NK-92 (cell line): ENCODE measurements around the gene SMAP1.

Experiments used
- DNase-seq: peaks from one replicate; lab custom pipeline; 2025; ENCODE audit not compliant: unreplicated experiment; lab: John Stamatoyannopoulos, UW

The SMAP1 gene

DNA sequence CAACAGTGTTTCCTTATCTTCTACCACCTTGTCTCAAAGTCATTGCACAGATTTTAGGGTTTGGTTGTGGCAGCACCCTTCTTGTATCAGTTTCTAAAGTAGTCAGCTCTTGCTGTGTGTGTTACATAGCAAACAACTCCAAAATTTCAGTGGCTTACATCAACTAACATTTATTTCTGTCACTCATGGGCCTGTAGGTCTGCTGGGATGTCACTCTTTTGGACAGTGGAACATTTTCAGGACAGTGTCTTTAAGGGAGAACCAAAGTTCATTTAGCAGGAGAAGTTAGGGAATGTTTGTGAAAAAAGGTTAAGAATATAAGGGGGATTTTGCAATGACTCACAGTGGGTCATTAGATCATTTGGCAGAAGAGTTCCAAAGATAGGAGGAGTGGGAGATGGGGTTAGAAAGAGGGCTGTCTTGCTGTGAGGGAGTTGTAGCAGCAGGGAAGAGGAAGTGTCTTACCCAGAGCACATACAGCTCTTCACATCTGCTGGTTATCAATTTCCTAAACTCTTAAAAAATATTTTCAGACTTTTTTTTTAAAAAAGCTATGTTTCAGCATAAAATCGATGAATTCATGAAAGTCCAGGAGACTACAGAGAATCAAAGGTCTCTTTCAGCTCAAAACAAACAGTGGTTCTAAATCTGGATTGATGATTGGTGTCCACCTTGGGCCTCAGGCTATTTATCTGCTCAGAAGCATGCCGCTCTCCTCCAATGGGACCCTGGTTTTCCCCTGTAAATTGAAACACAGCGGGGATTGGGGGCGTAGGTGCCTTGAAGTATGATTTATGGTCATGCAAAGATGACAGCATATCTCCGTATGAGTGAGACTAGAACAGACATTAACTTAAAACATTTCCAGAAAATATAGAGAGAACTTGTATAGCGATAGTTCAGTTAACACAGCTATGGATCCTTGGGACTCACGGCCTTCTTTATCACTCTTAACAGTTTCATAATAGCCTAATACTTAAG is 171.9 kb downstream of the SMAP1 start:
- no peak for DNase-seq

DNA sequence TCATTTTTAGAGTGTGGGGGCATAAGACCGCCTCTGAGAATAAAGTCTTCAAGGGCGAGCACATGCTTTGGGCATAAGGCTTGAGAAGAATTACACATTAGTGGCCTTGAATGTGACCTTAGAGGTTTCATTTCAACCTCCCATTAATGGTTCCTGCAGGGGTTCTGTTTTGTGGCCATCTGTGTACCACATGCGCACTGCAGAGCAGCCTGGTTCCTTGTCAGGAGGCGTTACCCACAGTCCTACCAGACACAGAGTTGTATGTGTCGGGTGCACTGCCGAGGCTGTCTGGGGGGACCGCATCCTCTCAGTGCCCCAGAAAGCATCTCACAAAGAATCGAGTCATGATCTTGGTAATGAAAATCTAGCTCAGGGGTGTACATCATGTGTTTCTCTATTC is 173.4 kb downstream of the SMAP1 start:
- DNase-seq = no peak

DNA sequence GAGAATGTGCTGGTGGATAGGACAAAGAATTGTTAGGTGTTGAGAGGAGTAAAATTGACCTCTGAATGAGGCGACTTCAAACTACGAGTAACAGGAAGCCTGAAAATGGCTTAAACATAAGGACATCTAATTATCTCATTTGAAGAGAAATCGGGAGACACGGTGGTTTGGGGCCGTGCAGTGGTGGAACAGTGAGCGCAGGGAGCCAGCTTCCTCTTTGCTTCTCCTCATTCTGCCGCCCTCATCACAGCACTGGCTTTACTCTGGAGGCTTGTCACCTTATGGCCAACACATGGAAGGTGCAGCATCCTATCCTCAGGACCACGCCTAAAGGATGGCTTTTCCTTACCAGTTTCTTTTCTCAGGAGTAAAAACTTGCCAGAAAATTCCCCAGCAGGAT is 174.9 kb downstream of the SMAP1 start:
- DNase-seq = no peak

DNA sequence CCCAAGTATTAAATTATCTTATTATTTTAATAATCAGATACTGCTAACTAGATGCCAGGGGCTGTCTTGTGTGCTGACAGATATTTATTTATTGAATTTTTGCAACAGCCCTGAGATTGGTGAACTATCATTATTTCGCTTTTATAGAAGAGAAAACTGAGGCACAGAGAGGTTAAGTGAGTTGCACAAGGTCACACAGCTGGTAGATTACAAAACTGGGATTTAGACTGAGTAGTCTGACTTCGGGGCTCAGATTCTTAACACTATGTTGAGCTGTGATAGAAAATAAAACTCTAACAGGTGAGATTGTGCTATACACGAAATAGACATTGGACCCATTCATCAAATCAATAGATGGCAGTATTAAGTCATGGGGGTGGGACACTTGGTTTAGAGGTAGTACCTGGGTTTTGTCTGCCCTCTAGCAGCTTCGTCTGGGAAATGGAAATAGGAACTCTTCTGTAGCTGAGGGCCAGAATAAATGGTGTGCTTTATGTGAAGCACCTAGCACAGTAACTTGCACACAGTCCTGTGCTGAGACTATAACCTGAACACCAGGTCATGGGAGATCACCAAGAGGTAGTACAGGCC is 175.7 kb downstream of the SMAP1 start:
- no peak for DNase-seq

DNA sequence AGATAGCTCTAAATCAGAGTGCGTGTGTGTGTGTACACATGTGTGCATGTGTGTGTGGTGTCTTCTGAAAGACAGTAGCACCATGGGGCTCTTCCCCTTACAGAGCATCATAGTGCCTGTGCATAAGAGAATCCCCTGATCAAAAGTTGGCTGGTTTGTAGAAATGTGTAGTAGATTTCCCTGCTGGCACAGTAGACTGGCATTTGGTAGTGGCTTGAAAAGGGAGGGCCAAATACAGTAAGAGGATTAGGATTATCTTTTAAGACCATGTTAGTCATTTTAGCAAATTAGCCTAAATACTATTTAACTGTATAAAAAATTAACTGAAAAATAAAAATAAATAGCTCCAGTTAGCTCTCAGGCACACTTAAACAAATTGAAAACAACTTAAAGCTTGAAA is 176.6 kb downstream of the SMAP1 start:
- DNase-seq = no peak

DNA sequence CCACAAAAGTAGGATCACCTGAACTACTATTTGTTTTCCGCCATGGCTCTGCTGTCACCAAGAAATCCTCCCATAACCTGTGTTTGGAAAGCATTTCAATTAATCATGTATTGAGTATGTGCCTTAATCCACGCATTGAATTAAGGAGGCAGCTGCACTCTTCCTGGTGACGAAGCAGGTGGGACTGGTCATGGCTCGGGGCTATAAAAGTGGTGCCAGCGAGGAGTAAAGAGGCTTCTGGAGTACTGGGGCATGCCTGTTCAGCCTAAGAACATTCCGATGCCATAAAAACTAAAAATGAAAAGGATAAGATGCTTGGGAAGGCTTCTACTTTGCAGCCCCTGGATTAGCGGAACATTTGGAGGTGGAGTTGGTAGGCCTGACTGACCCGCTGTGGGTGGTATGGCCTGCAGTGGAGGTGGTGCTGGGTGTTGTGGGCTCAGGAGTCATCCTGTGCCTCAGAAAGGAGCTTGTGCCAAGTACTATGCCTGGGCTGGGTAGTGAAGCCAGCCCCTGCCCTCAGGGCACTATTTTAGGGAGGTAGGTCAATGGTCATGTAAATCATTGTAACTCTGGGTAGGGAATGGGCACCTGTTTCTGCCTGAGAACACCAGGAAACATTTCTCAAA is 178.6 kb downstream of the SMAP1 start:
- DNase-seq = no peak

DNA sequence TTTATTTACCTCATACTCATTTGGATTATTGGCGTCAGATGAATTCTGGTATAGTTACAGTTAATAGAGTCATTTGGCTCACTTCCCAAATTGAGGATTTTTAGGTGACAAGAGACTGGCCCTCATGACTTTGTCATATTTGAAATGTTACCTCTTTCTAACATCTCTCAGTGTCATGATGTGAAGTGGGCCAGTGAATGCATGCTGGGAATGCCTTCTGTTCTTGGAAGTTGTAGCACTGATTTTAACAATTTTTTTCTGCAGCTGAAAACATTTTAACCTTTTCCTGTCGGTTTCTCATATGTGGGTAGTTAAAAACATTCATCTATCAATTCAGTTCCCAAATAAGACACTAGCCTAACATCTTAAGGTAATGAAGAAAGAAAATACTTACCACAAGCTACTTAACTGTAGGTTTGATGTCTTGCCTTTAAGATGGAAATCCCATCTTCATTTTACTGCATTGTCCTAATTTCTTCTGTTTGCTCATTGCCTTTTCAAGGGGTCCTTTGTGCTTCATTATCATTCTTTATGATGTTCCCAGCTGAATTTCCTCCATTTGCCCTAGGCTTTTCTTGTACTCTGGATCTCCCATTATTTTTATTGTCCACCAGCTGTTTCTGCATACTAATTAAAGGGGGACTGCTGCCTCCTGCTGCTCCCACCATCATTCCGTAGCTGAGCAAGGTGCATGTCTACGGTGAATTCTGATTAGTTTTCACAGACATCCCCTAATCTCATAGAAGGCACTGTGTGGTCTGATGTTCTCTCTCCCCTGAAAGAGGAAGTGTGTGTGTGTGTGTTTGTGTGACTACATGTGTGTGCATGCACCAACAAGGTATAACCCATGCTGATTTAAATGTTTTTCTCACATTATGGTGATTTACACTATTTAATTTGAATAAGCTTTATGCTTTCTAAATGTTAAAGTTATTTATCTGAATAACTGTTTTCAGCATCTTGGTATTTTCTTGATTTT is 179.7 kb downstream of the SMAP1 start:
- DNase-seq = no peak

DNA sequence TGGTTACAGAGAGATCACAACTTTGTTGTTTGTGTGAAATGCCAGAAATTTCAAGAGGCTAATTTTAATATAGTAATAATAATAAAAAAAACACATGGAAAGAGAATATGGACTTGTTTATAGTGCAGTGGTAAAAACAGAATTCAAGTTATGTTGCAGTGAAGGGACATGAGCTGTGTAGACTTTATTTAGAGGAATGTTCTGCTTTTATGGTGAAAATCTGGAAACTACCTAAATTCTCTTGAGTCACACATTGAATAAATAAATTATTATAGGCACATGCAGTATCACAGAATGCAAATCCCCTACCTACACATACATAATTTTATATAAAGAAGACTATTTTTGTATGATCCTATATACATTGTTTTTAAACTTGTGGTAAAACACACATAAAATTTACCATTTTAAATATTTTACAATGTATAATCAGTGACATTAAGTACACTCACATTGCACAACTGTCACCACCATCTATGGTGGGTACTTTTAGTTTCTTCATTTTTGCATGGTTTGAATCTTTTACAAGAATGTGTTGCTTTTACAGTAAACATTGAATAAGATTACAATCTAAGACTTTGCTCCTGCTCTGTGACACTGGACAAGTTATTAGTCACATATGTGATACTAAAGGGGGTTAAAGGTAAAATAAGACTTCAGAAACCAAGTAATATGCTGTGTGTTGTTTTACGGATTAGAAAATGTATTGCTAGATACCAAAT is 181.8 kb downstream of the SMAP1 start:
- DNase-seq = no peak

DNA sequence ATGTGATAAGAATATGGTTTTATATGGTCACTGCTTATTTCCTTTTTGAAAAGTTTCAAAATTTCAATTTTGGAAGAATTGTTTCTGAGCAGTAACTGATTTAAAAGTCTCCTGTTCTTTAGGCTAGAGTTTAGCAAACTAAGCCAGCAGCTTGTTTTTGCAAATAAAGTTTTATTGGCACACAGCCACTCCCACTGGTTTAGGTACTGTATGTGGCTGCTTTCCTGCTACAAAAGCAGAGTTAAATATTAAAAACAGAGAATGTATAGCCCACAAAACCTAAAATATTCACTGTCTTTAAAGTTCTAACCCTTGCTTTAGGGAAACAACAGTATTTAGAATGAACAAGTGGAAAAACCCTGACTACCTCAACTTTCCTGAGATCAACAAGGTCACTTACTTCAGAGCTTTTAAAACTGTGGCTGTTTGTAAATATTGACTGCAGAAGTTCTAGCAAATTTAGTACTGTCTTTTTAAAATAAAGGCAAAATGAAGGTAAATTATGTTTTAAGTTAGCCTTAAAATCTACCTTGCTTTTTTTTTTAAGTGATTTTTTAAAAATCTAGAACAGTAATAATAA is 185.1 kb downstream of the SMAP1 start:
- no peak for DNase-seq

DNA sequence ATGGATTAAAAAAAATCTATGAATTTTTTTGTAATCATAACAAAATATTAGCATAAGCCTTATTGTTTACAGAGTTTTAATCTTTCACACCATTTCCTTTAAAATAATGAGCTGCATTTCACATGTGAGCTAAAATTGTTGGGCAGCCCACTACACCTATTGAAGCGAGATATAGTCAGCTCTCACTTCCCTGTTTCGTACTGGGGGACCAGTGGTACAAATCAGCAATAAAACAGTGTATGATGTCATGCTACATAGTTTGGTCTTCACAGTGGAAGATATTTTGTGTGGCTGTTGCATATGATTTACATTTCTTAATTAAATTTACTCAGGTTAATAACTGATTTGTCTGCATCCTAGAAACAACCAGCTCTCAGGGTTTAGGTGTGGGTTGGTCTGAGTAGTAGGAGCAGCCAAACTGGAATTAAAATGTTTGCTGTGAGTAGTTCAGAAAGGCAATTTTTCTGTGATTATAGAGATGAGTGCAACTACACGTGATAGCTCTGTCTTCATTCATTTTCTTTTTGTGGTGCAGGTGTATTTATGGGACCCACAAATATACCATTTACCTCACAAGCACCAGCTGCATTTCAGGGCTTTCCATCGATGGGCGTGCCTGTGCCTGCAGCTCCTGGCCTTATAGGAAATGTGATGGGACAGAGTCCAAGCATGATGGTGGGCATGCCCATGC is 189.8 kb downstream of the SMAP1 start:
- DNase-seq = no peak

DNA sequence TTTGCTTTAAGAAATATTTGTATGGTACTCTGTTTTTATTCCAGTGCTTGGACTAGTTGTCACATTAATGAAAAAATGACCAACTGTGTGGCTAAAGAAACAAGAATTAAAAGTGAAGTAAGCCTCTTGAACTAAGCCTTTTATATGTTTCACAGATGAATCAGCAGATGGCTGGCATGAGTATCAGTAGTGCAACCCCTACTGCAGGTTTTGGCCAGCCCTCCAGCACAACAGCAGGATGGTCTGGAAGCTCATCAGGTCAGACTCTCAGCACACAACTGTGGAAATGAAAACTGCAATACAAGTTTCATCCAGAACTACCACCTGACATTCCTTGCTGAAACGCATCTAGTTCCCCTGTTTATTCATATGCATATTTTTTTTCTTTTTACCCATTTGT is 192.4 kb downstream of the SMAP1 start:
- DNase-seq = no peak

DNA sequence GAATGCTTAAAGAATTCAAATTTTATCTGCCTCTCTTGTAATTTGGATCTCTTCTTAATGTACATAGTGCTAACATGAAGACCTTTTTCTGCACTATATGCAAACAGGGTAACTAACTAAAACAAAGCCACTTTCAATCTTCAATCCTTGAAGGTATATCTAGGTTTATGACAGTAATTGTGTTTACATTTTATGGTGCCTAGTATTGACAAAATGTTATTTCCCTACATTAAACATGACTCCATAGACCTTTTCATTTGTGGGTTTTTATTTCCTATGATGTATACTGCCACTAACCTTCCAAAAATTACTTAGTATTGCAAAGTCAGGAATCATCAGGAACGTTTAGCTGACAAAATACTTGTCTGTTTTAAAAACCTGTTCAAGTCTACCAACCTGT is 193.2 kb downstream of the SMAP1 start:
- no peak for DNase-seq

DNA sequence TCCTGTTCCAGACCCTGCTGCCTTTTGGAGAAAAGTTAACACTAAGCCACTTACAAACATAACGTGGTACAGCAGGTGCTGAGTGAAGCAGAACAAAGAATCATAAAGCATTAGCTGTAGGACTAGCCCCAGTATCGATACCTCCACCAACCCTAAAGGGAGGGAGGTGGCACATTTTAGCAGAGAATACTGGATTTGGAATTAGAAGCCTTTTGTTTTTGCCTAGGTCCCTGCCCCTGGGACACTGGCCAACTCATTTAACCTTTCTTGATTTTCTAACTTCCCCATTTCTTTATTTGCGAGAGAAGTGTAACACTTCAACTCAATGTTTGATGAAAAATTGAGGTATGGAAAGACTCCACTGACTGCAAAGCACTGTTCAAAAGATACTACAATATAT is 195.7 kb downstream of the SMAP1 start:
- no peak for DNase-seq

DNA sequence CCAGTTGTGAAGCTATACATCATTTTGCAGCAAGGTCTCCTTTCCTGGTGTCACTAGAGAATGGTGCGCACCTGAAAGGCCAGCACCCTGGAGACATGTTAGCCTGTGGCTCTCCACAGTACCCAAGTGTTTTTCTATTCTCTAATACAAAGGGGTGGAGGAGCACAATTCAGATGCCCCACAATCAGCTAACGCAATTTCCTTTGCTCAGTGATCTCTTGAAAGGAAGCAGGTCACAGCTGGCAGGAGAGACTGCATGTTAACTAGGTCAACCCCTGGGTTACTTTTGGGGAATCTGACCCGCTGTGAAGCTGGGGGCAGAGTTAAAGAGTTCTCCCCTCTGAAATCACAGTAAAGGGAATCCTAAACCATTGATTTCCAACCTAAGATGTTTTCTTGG is 196.7 kb downstream of the SMAP1 start:
- DNase-seq = no peak

DNA sequence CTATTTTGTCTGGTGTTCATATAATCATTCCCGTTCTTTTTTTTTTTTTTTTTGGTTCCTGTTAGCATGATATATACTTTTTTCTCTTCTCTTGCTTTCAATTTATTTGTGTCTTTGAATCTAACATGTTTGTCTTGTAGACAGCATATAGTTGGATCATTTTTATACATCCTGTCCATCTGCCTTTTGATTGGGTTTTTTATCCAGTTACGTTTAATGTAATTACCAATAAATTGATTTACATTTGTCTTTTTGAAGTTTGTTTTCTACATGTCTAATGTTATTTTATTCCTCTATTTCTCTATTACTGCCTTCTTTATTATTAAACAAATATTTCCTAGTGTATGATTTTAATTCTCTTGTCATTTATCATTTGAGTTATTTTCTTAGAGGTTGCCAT is 204.8 kb downstream of the SMAP1 start:
- DNase-seq = no peak

DNA sequence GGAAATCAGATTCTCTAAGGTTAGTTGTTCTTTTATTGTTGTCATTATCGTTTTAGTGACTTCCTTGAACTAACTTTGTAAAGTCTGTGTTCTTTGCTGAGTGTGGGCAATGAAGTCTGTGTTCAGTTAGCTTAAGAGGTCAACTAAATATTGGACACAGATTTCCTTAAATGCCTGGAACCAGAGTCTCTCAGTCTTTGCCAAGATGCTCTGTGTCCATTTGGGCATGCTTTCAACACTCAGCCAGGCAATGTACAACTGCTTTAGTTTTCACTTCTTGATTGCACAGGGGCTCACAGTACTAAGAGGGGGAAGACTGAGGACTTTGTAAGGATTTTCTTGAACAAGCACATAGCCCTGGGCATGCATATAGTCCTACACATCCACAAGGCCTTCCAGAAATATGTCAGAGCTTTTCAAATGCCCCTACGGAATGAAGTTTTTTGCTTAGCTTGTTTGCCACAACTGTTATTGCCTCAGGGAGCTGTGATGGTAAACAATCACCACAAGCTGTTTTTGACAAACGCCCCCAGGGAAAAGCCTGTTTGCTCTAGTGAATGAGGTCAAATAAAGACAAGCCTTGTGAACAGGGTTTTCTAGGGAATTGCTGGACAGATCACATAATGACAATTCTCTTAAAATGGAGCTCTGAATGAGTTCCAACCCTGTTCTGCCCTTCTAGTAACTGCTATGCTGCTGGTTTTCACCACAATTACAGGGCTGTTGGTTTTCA is 206.7 kb downstream of the SMAP1 start:
- DNase-seq = no peak

DNA sequence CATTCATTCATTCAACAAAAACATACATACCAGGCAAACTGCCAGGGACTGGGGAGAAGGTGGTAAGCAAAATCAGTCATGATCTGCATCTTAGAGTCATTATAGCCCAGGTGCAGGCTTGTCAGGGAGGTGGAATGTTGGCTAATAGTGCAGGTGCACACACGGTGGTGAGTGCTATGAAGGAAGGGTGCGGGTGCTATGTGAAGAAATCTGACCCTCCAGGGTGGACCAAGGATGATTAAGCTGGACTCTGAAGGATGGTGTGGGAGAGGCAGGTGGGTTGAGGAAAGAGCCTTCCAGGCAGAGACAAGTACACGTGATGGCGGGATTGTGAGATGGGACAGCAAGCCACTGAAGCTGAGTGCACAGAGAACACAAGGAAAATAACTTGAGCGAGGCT is 211.8 kb downstream of the SMAP1 start:
- DNase-seq = no peak

DNA sequence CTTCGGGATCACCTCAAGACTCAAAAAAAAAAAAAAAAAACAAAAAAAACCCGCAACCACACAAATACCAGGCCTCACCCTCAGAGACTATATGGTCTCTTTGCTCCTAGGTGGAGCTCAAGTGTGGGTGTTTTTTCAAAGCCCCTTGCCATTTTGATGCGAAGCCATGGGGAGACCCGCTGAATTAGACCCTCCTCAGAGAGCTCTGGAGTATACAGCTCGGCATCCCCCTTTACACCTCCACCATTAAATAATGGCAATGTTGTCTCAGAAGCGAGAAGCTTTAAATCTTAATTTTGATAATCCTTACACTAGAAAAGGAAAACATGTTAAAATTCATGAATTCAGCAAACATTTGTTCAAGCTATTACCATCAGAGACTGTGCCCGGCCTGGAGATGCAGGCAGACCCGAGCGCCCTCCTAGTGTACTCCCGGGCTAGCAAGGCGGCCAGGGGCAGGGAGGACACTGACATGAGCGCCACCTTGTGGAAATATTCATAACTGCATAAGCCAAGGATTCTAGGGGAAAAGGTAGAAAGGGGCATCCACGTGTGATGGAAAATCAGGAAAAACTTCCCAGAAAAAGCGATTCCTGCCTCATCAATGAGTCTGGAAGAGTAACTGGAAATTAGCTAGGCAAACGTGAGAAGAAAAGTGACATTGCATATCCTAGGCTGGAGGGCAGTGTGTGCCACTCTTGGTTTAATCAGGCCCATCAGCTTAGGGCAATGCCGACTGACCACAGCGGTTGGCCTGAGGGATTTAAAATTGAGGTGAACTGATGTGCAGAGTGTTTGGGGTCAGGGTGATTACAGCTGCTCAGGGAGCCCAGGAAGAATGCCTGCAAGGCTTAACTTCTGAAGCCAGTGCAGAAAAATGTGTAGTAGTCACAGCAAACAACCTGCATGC is 216.6 kb downstream of the SMAP1 start:
- DNase-seq = no peak
